Left forelimb (tissue), 1 donor: Measurements from ENCODE around the gene SPAG5.
"Not testable (repeated sequence)": the region's sequence is repeated elsewhere in the genome, so short reads cannot be mapped to it uniquely, and the experiment has no call there.

Experiments used
- DNase-seq: peaks from one replicate; pipeline ENCODE4 v3.0.0-alpha.2; 2018; ENCODE audit warnings: low spot score

The SPAG5 gene

DNA sequence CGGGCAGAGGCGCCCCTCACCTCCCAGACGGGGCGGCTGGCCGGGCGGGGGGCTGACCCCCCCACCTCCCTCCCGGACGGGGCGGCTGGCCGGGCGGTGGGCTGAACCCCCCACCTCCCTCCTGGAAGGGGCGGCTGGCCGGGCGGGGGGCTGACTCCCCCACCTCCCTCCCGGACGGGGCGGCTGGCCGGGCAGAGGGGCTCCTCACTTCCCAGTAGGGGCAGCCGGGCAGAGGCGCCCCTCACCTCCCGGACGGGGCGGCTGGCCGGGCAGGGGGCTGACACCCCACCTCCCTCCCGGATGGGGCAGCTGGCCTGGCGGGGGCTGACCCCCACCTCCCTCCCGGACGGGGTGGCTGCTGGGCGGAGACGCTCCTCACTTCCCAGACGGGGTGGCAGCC lies 5.2 kb upstream of the SPAG5 start:
- not testable (repeated sequence) for DNase-seq

DNA sequence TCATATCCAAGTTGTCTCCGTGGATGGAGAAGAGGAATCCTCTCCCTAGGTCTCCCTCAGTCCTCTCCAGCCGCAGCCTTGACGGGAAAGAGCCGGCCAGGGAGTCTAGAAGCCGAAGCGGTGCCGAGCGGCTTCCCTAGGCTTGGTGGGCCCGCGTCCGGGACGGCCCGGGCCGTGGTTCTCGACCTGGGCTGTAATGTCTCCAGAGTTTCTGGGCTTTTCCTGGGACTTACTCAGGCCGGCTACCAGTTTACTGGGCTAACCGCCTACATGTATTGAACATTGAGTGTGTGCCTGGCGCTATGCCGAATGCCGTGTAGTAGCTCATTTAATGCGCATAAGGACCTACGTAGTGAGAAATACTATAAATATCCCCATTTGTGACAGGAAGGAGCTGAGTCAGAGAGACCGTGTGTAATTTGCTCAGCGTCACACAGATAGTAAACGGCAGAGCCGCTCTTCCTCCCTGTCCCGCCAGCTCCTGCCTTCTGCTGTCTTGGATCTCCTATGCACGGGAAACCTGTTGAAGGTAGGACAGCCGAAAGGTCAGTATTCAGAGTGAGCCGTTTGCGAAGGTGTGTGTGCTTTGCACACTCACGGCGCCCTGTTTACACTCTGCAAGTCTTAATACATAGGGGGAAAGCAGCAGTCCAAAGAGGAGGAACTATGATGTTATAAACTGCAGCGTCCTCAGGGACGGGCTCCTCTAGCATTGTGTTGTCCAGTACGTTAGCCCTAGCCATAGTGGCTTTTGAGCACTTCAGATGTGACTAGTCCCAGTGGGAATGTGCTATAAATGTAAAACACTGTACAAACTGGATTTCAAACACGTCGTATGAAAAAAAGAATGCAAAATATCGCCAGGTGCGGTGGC lies 723 bp upstream of the SPAG5 start:
- peak; percentile 68 for DNase-seq

DNA sequence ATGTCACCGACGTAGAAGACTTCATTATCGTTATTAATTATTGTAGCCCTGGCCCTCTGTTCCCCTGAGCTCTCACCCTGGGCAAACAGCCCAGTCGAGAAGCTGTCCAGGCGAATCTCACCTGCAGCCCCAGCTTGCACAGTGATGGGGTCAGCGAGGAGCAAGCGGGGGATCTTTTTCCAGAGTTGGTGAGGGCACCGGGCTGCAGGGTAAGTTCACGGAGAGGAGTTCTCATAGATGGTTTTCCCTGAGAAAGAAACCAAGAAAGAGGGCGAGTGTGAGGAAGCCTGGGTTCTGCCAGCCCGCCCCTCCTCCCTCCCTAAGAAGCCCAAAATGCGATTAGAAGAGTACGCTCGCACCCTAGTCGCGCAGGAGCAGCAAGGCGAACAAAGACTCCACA lies 436 bp downstream of the SPAG5 start:
- no peak for DNase-seq

DNA sequence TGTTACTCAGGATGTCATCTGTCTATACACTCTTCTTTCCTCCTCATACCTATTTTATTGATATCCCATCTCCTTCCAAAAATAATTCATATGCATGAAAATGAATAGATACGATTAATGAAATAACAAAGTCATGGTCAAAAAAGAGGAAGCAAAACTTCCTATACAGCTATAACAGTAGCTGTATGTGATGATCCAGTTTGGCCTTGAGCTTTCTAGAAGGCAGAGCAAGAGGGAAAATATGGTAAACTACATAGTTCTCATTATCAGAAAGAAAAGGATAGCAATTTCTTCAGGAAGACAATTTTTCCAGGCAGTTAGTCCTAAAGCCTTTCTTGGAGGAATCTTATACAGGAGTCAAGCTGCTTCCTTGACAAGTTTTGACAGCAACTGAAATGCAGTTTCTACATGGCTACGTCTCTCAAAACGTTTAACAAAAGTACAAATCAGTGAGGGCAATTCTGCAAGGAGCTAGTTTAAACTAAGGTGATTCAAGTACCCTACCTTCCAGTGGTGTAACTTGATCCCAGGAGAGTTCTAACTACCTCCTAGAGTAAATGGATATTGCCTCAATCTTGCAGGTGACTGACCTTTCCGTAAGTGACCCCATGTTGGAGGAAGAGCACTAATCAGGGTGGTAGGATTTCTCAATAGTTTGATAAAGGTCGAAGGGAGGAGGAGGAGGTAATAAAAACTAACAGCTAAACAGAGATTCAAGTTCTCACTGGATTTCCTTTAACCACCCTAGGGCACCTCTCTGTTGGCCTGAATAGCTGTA lies 1.0 kb downstream of the SPAG5 start:
- no peak for DNase-seq

DNA sequence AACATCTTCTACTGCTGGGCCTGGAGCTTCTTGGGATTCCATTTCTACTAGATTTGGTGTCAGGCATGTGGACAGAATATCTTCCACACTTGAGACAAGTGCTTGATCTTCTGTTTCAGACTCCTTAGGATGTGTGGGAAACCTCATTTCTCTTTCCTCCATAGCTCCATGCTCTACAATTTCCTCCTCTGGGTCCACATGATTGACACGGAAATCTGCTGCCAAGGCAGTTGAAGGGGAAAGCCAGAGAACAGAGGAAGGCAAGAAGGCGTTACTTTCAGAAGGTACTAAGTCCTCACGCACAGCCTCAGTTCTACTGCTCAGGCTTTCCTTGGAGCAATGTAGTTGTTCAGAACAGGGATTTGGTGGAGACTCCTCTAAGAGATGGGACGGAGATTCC lies 6.6 kb downstream of the SPAG5 start:
- DNase-seq: no peak

DNA sequence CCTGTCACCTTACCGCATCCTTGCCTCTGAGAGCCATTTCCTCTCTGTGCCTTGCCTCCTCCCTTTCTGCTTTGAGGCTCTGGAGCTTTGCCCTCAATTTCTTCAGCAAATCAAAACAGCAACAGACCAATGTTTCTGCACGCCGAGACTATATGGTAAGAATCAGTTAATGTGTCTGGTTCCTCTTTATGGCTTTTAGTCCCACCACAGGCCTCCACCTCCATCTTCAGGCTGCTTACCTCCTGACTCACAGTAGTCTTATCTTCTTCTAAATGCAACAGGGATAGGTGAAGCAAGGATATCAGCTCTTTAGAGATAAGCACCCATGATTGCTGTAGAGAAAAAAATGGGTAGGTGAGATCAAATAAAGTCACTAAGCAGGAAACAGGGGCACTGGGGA lies 13.0 kb downstream of the SPAG5 start:
- no peak for DNase-seq

DNA sequence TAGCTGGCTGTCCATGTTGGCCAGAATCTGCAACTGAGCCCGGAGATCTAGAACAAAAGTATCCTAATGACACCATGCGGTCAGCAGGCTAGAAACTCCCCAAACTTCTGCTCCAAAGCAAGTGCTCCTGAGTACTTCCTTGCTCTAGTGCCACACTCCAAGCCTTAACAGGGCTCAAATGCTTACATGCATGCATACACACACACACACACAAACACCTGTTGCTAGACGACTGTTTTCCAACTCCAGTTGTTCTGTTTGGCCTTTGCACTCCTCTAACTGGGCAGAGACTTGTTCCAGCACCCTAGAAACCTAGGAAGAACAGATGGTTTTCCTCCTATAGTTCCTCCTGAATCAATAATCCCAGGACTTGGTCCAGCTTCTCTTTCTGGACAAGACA lies 14.4 kb downstream of the SPAG5 start:
- DNase-seq: no peak

DNA sequence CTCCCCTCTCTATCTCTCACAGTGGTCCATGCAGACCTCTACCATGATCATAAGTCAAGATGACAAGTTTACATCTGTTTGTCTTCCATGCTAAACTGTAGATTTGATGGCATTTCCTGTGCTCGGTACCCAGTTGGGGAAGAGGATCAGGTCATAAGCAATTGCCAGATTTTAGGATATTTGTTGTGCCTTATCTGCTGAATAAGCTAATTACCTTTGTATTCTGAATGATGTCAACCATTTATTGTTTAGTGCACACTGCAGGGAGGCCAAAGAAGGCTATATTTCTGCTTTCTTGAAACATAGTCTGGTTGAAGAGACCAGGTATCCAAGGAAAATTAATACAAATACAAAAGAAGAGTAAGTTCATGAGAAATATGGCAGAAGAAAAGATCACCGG lies 16.3 kb downstream of the SPAG5 start:
- DNase-seq: no peak

DNA sequence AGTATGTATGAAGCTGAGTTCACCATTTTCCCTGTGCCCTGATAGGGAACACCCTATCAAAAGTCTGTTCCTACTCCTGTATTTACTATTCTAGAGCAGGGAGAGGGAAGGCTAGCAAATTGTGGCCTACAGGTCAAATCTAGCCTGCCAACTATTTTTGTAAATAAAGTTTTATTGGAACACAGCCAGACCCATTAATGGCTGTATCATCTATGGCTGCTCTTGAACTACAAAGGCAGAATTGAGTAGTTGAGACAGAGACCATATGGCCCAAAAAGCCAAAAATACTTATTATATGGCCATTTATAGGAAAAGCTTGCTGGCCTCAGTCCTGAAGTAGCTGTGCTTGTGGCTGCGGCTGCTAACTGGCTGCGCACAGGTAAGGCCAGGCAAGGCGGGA lies 17.9 kb downstream of the SPAG5 start:
- no peak for DNase-seq

DNA sequence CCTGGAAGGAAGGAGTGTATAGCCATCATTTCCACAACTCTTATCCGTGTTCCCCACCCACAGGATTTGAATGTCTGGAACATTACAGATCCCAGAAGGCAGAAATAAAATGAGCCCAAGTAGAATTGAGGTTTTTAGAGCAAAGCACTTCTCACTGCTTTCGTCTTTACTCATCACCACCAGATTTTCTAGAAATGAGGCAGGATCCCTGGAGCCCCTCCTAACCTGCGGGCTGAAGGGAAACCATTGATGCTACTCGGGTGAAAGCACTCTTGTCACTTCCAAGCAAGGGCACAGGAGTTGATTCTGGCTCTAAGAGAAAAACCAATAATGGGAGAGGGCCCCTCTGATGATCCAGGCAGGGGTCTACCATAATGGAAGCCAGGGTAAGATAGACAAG lies 19.3 kb downstream of the SPAG5 start:
- no peak for DNase-seq

DNA sequence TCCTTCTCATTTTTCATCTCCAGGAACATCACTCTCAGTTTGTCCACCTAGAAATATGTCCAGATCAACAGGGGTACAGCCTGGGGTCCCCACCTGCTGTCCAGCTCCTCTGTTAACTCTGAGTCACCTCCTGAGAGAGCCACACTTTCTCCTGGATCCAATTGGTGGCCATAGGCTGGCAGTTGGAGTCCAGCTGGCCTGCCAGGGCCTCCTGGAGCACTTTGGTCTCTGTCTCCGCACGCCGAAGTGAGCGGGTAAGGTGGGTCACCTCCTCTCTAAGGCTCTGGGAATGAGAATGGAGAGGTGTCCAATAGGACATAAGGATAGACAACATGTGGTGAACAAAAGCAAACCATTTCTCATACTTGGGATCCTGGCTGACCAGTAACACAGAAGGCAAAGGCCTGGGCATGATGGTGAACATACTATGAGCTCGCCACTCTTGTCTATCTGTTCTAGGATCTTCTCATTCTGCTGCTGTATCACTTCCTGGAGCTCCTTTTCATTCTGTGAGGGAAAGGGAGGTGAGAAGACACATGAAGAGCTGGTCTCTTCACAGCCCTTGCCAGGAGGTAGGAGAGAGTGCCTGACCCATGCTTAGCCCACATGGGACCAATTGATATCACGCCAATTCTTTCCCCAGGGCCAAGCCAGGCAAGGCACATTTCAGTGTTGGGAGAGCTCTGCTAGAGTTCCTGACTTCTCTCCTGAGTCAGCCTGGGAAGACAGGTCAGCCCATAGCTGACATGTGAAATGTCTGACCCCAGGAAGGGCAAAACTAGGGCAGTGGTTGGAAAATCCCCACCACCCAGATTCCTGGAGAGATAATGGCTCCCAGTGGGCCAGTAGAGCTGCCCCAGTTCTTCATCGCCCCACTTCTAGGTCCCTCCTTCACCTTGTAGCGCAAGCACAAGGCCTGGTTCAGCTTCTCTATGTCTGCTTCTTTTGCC lies 20.3 kb downstream of the SPAG5 start:
- no peak for DNase-seq

DNA sequence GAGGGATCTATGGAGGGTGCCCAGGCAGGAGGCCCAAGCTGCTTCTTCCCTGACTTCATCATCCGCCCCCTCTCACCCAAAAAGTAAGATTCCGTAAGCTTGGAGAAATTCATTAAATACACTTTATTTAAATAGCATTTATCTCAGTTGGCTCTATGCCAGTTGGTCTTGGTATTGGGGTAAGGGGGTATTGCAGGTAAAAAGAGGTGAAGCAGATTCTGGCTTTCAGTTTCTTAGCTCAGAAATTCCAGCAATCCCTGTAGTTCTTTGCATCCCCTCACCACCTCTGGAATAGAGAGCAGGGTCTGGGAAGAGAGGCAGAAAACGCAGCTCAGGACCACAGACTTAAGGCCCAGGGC lies 21.4 kb downstream of the SPAG5 start:
- no peak for DNase-seq

DNA sequence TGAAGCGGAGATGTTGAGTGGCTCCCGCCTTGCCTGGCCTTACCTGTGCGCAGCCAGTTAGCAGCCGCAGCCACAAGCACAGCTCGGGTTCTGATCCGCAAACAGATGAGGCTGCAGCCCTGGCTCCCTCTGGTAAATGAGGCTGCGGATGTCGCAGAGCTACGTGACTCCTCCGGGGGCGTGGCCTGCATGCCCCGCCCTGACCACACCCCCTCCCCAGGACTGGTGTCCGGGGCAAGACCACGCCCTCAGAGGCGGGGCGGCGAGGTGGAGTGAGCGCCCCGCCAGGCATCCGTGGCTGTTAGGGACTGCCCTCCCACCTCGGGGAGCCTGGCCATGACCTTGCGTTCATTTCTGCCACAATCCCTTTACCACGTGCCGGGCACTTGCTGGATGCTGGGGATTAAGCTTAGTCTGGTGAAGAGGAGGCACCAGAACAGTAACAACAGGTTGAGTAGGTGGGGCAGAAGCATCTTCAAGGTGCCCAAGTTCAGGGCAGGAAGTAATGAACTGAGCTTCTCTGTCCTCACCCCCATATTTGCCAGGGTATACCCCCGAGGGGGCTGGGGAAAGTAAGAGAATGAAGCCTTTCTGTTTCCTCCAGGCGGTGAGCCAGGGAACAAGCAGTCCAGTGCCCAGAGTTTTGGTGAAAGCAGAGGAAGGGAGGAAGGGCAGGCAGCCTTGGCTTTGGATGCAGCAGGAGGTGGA lies 21.9 kb downstream of the SPAG5 start, which contains the start of gene ALDOC:
TSS of gene ALDOC (minus strand) at position 138 of the 708 bp plus-strand sequence. CDS start 1,363 bp downstream, outside the sequence.
- peak; percentile 87 for DNase-seq

DNA sequence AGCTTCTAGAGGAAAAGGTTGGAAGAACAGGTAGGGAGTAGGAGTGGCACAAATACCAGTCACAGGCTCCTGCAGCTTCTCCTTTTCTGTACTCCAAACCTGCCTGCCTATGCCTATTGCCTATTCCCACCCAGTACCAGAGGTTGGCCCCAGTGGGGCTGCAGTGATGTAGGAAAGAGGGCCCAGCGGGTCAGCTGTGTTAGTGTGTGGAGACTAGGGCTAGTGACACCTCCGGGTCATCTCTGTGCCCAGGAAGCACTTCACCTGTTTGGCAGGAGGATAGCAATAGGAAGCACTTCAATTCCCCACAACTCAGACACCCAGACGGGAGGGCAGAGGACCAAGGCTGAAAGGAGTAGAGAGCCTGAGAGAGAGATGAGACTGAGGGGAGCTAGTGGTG lies 22.8 kb downstream of the SPAG5 start:
- DNase-seq: peak; percentile 40

DNA sequence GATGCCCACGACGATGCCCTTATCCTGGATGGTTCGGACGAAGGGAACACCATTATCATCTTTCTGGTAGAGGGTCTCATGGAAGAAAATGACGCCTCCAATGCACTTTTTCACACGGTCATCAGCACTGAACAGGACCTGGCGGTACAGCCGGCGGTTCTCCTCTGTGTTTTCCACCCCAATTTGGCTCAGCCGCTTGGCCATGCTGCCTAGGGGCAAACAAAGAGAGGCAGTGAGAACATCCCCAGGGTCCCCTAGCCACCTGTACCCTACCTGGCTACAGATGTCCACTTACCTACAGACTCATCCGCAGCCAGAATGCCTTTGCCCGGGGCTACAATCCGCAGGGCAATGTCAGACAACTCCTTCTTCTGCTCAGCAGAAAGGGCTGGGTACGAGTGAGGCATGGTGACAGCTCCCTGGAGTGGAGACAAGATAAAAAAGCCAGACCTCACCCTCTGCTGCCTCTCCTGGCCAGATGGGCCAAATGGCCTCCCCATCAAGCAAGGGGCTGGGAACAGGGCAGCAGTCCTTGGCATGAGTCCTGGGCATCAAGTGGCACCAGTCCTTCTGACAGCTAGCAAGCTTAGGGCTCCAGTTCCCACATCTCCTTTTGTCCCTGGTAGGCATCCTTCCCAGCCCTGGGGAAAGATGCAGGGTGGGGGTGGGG lies 23.6 kb downstream of the SPAG5 start:
- DNase-seq: peak; percentile 34

DNA sequence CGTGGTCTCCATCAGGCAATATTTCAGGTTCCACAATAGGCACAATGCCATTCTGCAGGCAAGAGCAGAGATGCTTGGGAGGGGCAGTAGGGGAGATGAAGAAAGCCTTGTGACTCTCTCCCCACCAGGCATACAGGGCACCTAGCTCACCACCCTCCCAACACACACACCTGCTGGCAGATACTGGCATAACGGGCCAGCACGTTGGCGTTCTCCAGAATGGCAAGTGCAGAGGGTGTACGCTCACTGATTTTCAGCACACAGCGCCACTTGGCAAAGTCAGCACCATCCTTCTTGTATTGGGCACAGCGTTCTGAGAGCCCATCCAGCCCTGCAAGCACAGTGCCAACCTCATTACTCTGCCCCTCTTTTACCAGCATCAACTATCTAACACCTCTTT lies 24.3 kb downstream of the SPAG5 start:
- peak; percentile 40 for DNase-seq

DNA sequence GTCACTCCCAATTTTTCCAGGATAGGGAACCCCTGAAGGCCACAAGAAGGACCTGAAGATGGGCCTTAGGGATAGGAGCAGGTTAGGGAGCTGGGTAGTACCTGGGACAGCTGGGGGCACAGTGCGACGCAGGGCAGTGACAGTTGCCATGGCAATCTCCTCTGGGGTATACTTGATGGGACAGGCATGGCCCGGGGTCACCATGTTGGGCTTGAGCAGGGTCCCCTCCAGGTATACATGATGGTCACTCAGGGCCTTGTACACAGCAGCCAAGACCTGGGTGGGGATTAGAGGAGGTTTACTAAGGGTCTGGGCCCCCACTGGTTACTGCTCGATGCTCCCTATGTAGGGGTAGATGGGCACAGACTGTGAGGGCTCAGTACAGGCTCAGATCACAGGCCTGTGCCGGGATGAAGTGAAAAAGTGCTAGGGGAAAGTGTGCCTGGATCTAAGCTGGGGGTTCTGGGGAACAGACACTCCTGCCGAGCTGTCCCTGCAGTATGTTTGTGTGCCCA lies 24.8 kb downstream of the SPAG5 start:
- DNase-seq: peak; percentile 40

DNA sequence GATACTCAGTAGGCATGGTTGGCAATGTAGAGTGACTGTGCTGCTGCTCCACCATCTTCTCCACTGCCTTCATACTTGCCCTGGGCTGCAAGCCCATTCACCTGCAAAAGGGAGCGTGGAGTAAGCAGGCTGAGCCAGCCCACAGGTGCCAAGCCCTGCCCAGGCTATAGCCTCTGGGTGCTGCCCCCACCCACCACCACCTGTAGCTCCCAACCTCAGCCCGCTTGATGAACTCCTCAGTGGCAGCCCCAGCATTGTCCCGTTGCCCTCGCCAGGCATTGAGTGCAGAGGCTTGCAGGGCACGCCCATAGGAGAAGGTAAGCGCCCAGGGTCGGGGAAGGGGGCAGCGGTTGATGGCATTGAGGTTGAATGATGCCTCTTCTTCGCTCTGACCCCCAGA lies 25.3 kb downstream of the SPAG5 start:
- DNase-seq: peak; percentile 45

DNA sequence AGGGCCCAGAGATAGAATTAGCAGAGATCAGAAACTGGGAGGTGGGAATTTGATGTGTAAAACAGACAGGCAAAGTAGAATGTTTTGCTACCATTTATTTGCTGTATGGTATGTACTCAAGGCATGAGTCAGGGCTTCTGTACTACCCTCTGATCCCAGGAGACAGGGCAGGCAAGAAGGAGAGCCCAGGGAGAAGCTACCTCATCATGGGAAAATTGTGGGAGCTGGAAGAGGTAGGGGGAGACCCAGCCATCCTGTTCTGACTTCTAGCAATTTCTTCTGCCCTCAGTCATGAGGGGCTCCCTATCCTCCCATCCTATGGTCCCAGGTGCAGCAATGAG lies 25.8 kb downstream of the SPAG5 start:
- DNase-seq: peak; percentile 40

DNA sequence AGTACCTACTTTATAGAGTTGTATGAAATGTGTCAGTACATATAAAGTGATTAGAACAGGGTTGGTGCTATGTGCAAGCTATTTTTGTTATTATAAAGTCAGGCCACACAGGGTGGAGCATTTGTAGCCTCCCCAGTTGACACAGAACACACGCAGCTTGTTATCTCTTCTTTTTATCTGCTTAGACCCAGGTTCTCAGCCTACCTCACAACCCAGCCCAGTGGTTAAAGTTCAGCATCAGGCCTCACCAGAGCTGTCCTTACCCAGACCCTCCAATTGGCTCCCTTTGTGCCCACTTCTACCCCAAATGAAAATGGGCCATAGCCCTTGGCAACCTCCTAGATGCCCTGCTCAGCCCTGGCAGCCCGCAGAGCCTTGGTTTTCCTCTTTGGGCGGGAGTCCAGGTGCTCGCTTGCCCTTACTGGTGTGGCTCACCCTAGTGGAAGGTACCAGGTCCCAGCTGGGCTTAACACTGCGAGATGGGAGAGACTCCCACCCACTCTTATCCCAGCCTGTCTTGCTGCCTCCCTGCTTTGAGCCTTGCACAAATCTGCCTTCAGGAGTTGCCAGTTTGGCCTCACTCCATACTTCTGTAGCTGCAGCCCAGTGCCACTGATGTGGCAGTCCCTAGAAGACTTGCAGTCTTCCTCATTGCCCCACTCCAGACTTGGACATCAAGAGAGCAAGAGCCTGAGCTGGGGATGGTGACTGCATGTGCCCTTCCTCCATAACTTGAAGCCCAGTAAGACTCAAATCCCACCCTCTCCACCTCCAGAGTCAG lies 26.4 kb downstream of the SPAG5 start:
- peak; percentile 36 for DNase-seq
